Neuronal stem cell (in vitro differentiated cells): Measurements from ENCODE around the gene SNX19.

ENCODE experiments used
- DNase-seq: peaks from one replicate; pipeline ENCODE4 v3.0.0-alpha.2; 2013; ENCODE audit warnings: low spot score
- H2AFZ ChIP-seq: one replicate; pipeline ENCODE4 v1.6.1; 2013; ENCODE audit warnings: mild to moderate bottlenecking, low read length, inconsistent platforms
- H2AK5ac ChIP-seq: 2 replicates; pipeline ENCODE4 v1.6.1; 2013; ENCODE audit warnings: low read depth, mild to moderate bottlenecking, inconsistent platforms, low read length, moderate library complexity, mixed read lengths
- H2BK120ac ChIP-seq: 2 replicates; pipeline ENCODE4 v1.6.1; 2013; ENCODE audit warnings: low read depth, mild to moderate bottlenecking, inconsistent platforms, low read length, moderate library complexity, mixed read lengths
- H2BK12ac ChIP-seq: one replicate; pipeline ENCODE4 v1.6.1; 2013; ENCODE audit warnings: low read length, inconsistent platforms
- H2BK15ac ChIP-seq: 2 replicates; pipeline ENCODE4 v1.6.1; 2013; ENCODE audit warnings: mild to moderate bottlenecking, low read length, inconsistent platforms, mixed read lengths
- H2BK5ac ChIP-seq: one replicate; pipeline ENCODE4 v1.6.1; 2013; ENCODE audit warnings: inconsistent platforms, mild to moderate bottlenecking, low read length, moderate library complexity
- H3K14ac ChIP-seq: one replicate; pipeline ENCODE4 v1.6.1; 2013; ENCODE audit warnings: low read length, inconsistent platforms
- H3K18ac ChIP-seq: 2 replicates; pipeline ENCODE4 v1.6.1; 2013; ENCODE audit warnings: low read length, inconsistent platforms
- H3K23ac ChIP-seq: 2 replicates; pipeline ENCODE4 v1.6.1; 2013; ENCODE audit warnings: low read depth, mild to moderate bottlenecking, mixed read lengths, low read length, inconsistent platforms; ENCODE audit not compliant: poor library complexity
- H3K27ac ChIP-seq: replicated peaks from 3 replicates; pipeline ENCODE4 v1.5.1; 2013; ENCODE audit warnings: low read length, inconsistent platforms
- H3K27me3 ChIP-seq, 3 experiments: 2 replicates each; pipeline ENCODE4 v1.6.1; 2013; ENCODE audit warnings: low read length in 3 of 3, mild to moderate bottlenecking in 2 of 3, inconsistent platforms in 1 of 3, low read depth in 1 of 3, mixed read lengths in 1 of 3, moderate library complexity in 1 of 3; ENCODE audit not compliant: control insufficient read depth in 3 of 3, insufficient read depth in 3 of 3
- H3K36me3 ChIP-seq, 2 donors: replicated peaks in 1 of 2; 2 replicates each; pipeline ENCODE4 v1.6.1; 2013; ENCODE audit warnings: low read length in 2 of 2; ENCODE audit not compliant: control insufficient read depth in 2 of 2, insufficient read depth in 2 of 2
- H3K4ac ChIP-seq: 2 replicates; pipeline ENCODE4 v1.6.1; 2013; ENCODE audit warnings: inconsistent platforms, mild to moderate bottlenecking, low read length, moderate library complexity
- H3K4me1 ChIP-seq, 2 donors: 1 replicate in 1 of 2; 2 replicates in 1 of 2; pipeline ENCODE4 v1.6.1; 2013; ENCODE audit warnings: low read length in 2 of 2, low read depth in 1 of 2; ENCODE audit not compliant: control insufficient read depth in 2 of 2, insufficient read depth in 1 of 2
- H3K4me2 ChIP-seq: one replicate; pipeline ENCODE4 v1.6.1; 2013; ENCODE audit warnings: mild to moderate bottlenecking, low read length, inconsistent platforms; ENCODE audit not compliant: insufficient read depth, poor library complexity, severe bottlenecking
- H3K4me3 ChIP-seq, 2 donors: 2 replicates each; pipeline ENCODE4 v1.5.1; 2013; ENCODE audit warnings: low read length in 2 of 2, mild to moderate bottlenecking in 2 of 2, inconsistent platforms in 1 of 2, moderate library complexity in 1 of 2
- H3K79me1 ChIP-seq: one replicate; pipeline ENCODE4 v1.6.1; 2013; ENCODE audit warnings: low read depth, mild to moderate bottlenecking, inconsistent platforms, low read length, moderate library complexity
- H3K9ac ChIP-seq: one replicate; pipeline ENCODE4 v1.6.1; 2013; ENCODE audit warnings: mild to moderate bottlenecking, low read depth, low read length, inconsistent platforms; ENCODE audit not compliant: poor library complexity
- H3K9me3 ChIP-seq, 2 donors: replicated peaks in 1 of 2; 2 replicates each; pipeline versions ENCODE3 to v1.6.1; 2013; ENCODE audit warnings: low read length in 2 of 2, mild to moderate bottlenecking in 2 of 2, inconsistent platforms in 1 of 2, low read depth in 1 of 2, mixed read lengths in 1 of 2, moderate library complexity in 1 of 2; ENCODE audit not compliant: control insufficient read depth in 2 of 2, insufficient read depth in 1 of 2
- H4K8ac ChIP-seq: one replicate; pipeline ENCODE4 v1.6.1; 2013; ENCODE audit warnings: low read depth, mild to moderate bottlenecking, inconsistent platforms, low read length, moderate library complexity
- H4K91ac ChIP-seq: one replicate; pipeline ENCODE4 v1.6.1; 2013; ENCODE audit warnings: low read length, low read depth, mild to moderate bottlenecking, inconsistent platforms; ENCODE audit not compliant: poor library complexity
- WGBS, 2 donors: extraction: QIAGEN DNeasy Blood & Tissue Kit; methylation state at CpG; one replicate each; pipeline ENCODE4 v1.1.7; 2013; ENCODE audit warnings: missing lambda C conversion rate in 2 of 2, mixed read lengths in 1 of 2; ENCODE audit not compliant: insufficient read length in 2 of 2, insufficient replicate concordance in 1 of 2; ENCODE audit errors: extremely low coverage in 2 of 2; 5-methylcytosine and 5-hydroxymethylcytosine counted together

Gene SNX19

GRCh38 chr11:130947058-130947457, 30.8 kb upstream of the SNX19 start:
- H3K4me1 ChIP-seq: peaks cover 0 to 2% of the 10 kb centered on the region in 2 donors
- H3K23ac ChIP-seq: no peak overlapping the region
- H2BK5ac ChIP-seq: no peak overlapping the region
- H3K36me3 ChIP-seq: no peaks in the 10 kb centered on the region
- H2BK12ac ChIP-seq: no peak overlapping the region
- peaks cover 0 to 20% (median 0%) of the 10 kb centered on the region in 3 experiments for H3K27me3 ChIP-seq
- H3K79me1 ChIP-seq: no peaks in the 10 kb centered on the region
- H2BK120ac ChIP-seq: no peak overlapping the region
- DNase-seq: no peak
- no peak overlapping the region for H3K9ac ChIP-seq
- no peak overlapping the region for H3K18ac ChIP-seq
- no CpG with 5 or more reads among the region's 3 CpGs for WGBS, 2 donors
- H2BK15ac ChIP-seq: no peak overlapping the region
- no peak overlapping the region for H3K4me2 ChIP-seq
- no peak overlapping the region for H3K14ac ChIP-seq
- H2AFZ ChIP-seq: no peak overlapping the region
- no peak overlapping the region for H3K4me3 ChIP-seq
- H2AK5ac ChIP-seq: no peak overlapping the region
- H3K9me3 ChIP-seq: no peaks in the 10 kb centered on the region
- no peak overlapping the region for H3K4ac ChIP-seq
- no peak overlapping the region for H4K8ac ChIP-seq
- H4K91ac ChIP-seq: no peak overlapping the region
- no peak overlapping the region for H3K27ac ChIP-seq

GRCh38 chr11:130945896-130946295, 29.6 kb upstream of the SNX19 start:
- Histone ChIP-seq H2BK5ac (no peak overlapping the region), H3K4me2 (no peak overlapping the region), H4K91ac (no peak overlapping the region), H3K23ac (no peak overlapping the region), H3K79me1 (no peaks in the 10 kb centered on the region), H2BK120ac (no peak overlapping the region), H3K4me3 (no peak overlapping the region), H3K9ac (no peak overlapping the region), H3K27ac (no peak overlapping the region), H3K36me3 (no peaks in the 10 kb centered on the region), H2AK5ac (no peak overlapping the region), H3K9me3 (no peaks in the 10 kb centered on the region), H4K8ac (no peak overlapping the region), H3K27me3 (peaks cover 0 to 20% (median 0%) of the 10 kb centered on the region in 3 experiments), H3K4ac (no peak overlapping the region), H3K4me1 (peaks cover 0 to 2% of the 10 kb centered on the region in 2 donors), H3K14ac (no peak overlapping the region), H2BK12ac (no peak overlapping the region), H2BK15ac (no peak overlapping the region), H2AFZ (no peak overlapping the region), H3K18ac (no peak overlapping the region)
- WGBS, 2 donors: no CpG with 5 or more reads among the region's 9 CpGs
- DNase-seq: no peak

- no CpG with 5 or more reads among the region's 1 CpG for WGBS, 2 donors
- H3K4ac ChIP-seq: no peak overlapping the region
- no peak for DNase-seq
Observed at GRCh38 chr11:130940706-130941105, 24.4 kb upstream of the SNX19 start.

GRCh38 chr11:130937051-130937450, 20.8 kb upstream of the SNX19 start:
- no CpG with 5 or more reads among the region's 2 CpGs for WGBS, 2 donors
- H2AK5ac ChIP-seq: no peak overlapping the region
- no peak overlapping the region for H3K14ac ChIP-seq
- no peak overlapping the region for H3K9ac ChIP-seq
- no peak overlapping the region for H3K4me2 ChIP-seq
- H3K4ac ChIP-seq: no peak overlapping the region
- no peak overlapping the region for H3K4me3 ChIP-seq
- H3K27me3 ChIP-seq: peaks cover 0 to 9% (median 0%) of the 10 kb centered on the region in 3 experiments
- no peaks in the 10 kb centered on the region for H3K36me3 ChIP-seq
- no peak overlapping the region for H4K91ac ChIP-seq
- no peak overlapping the region for H2BK120ac ChIP-seq
- H3K79me1 ChIP-seq: no peaks in the 10 kb centered on the region
- H3K4me1 ChIP-seq: peaks cover 0 to 2% of the 10 kb centered on the region in 2 donors
- no peak overlapping the region for H2BK12ac ChIP-seq
- no peak overlapping the region for H3K18ac ChIP-seq
- H3K23ac ChIP-seq: no peak overlapping the region
- H3K27ac ChIP-seq: no peak overlapping the region
- H3K9me3 ChIP-seq: no peaks in the 10 kb centered on the region
- no peak overlapping the region for H4K8ac ChIP-seq
- no peak overlapping the region for H2BK15ac ChIP-seq
- H2AFZ ChIP-seq: no peak overlapping the region
- no peak for DNase-seq
- no peak overlapping the region for H2BK5ac ChIP-seq

More at GRCh38 chr11:130940706-130941105, 24.4 kb upstream of the SNX19 start:
- Histone ChIP-seq H3K23ac (no peak overlapping the region), H3K4me1 (peaks cover 0 to 2% of the 10 kb centered on the region in 2 donors), H3K27ac (no peak overlapping the region), H3K9ac (no peak overlapping the region), H3K14ac (no peak overlapping the region), H2BK15ac (no peak overlapping the region), H3K4me3 (no peak overlapping the region), H2BK12ac (no peak overlapping the region), H4K8ac (no peak overlapping the region), H3K18ac (no peak overlapping the region), H3K9me3 (no peaks in the 10 kb centered on the region), H2BK5ac (no peak overlapping the region), H2BK120ac (no peak overlapping the region), H4K91ac (no peak overlapping the region), H3K4me2 (no peak overlapping the region), H3K79me1 (no peaks in the 10 kb centered on the region), H3K36me3 (no peaks in the 10 kb centered on the region), H2AFZ (no peak overlapping the region), H3K27me3 (peaks cover 0 to 9% (median 0%) of the 10 kb centered on the region in 3 experiments), H2AK5ac (no peak overlapping the region)
